ENCODE measurements around the gene KANK4.

The KANK4 gene

DNA sequence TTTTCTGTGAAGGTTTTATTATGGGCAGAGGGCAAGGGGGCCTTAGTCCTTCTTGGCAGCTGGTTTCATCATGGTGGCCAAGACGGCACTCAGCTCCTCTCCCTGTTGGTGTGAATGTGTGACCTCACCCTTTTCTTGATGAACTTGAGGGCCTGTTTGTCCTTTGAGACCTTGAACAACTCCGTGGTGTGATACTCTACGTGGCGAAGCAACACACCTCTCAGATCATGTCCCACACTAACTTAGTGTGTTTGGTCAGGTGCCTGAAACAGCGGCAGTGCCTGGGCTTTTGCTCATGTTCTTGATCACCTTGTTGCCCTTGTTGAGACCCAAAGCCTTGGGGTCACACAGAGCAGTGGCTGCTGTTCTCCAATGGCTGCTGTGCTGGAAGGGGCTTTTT lies 111.1 kb downstream of the KANK4 start:
- Mint-ChIP-seq H3K27me3 (ENCODE audit: low read depth, poor library complexity) (no peaks in the 10 kb centered on the region), H3K4me3 (no peak overlapping the region), H3K4me1 (no peaks in the 10 kb centered on the region), H3K27ac (no peak overlapping the region), H3K9me3 (peaks cover 61% of the 10 kb centered on the region), H3K36me3 (ENCODE audit: low read depth) (peaks cover 59% of the 10 kb centered on the region)
- TF ChIP-seq, protein P1, sequence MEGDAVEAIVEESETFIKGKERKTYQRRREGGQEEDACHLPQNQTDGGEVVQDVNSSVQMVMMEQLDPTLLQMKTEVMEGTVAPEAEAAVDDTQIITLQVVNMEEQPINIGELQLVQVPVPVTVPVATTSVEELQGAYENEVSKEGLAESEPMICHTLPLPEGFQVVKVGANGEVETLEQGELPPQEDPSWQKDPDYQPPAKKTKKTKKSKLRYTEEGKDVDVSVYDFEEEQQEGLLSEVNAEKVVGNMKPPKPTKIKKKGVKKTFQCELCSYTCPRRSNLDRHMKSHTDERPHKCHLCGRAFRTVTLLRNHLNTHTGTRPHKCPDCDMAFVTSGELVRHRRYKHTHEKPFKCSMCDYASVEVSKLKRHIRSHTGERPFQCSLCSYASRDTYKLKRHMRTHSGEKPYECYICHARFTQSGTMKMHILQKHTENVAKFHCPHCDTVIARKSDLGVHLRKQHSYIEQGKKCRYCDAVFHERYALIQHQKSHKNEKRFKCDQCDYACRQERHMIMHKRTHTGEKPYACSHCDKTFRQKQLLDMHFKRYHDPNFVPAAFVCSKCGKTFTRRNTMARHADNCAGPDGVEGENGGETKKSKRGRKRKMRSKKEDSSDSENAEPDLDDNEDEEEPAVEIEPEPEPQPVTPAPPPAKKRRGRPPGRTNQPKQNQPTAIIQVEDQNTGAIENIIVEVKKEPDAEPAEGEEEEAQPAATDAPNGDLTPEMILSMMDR (IDR thresholded peaks at IDR 0.05), result no peak
- DNase-seq, result no peak

DNA sequence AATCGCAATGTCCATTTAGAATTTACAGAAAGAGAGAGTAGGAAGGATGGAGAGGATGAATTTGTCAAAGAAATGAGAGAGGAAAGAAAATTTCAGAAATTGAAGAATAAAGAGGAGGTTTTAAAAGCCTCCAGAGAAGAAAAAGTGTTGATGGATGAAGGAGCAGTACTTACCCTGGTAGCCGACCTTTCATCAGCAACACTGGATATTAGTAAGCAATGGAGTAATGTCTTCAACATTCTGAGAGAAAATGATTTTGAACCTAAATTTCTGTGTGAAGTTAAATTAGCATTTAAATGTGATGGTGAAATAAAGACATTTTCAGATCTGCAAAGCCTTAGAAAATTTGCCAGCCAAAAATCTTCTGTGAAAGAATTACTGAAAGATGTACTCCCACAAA lies 112.0 kb downstream of the KANK4 start:
- no peaks in the 10 kb centered on the region for H3K27me3 Mint-ChIP-seq (ENCODE audit: low read depth, poor library complexity)
- no peak for DNase-seq
- TF ChIP-seq, protein P1 (IDR thresholded peaks at IDR 0.05), result no peak
- peaks cover 59% of the 10 kb centered on the region for H3K36me3 Mint-ChIP-seq (ENCODE audit: low read depth)
- no peak overlapping the region for H3K27ac Mint-ChIP-seq
- peaks cover 57% of the 10 kb centered on the region for H3K9me3 Mint-ChIP-seq
- no peak overlapping the region for H3K4me3 Mint-ChIP-seq
- H3K4me1 Mint-ChIP-seq, result no peaks in the 10 kb centered on the region

DNA sequence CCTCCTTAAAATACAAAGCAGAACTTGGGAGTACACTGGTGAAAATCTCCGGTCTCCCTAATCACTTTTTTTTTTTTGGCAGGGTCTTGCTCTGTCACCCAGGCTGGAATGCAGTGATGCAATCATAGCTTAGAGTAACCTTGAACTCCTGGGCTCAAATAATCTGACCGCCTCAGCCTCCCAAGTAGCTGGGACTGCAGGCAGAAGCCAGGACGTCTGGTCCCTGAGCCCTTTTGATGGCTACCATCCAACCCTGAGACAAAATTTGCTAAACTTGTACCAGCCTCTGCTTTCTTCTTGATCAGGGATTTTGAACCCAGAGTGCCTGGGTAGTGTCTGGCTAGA lies 120.5 kb downstream of the KANK4 start:
- peak overlapping the region; percentile 60 for H3K4me3 Mint-ChIP-seq
- H3K27me3 Mint-ChIP-seq (ENCODE audit: low read depth, poor library complexity), result peaks cover 56% of the 10 kb centered on the region
- H3K9me3 Mint-ChIP-seq, result peaks cover 15% of the 10 kb centered on the region
- H3K36me3 Mint-ChIP-seq (ENCODE audit: low read depth), result no peaks in the 10 kb centered on the region
- no peak overlapping the region for H3K27ac Mint-ChIP-seq
- TF ChIP-seq, protein P1 (IDR thresholded peaks at IDR 0.05), result no peak
- H3K4me1 Mint-ChIP-seq, result peaks cover 28% of the 10 kb centered on the region
- DNase-seq, result peak; percentile 8

DNA sequence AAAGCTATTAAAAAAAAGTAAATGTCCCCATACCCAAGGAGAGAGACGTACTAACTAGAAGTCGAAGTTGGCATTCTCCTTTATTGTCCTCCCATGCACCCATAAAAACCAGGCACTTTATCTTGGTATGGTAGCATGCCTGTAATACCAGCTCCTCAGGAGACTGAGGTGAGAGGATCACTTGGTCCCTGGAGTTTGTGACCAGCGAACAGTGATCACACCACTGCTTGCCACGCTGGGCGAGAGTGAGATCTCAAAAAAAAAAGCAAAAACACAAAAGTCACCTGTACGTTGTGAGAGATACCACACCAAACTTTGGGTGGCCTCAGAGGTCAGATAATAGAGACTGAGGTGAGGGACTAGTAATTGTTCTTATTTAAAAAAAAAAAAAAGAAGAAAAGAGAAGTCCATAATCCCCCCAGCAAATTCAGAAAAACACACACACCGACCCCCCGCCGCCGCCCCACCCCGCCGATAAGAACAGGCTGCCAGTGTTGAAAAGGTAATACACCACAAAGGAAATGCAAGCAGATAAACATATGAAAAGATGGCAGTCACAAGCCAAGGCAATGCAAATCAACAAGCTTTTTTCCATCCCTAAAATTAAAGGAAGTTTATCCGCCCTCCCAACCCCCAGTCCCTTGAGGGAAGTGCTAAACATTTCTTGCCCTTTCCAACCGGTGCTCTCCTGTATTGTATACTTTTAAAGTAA lies 121.0 kb downstream of the KANK4 start:
- DNase-seq, result no peak
- Mint-ChIP-seq H3K4me1 (peaks cover 28% of the 10 kb centered on the region), H3K27ac (no peak overlapping the region), H3K4me3 (peak overlapping the region; percentile 60), H3K36me3 (ENCODE audit: low read depth) (no peaks in the 10 kb centered on the region), H3K27me3 (ENCODE audit: low read depth, poor library complexity) (peaks cover 61% of the 10 kb centered on the region), H3K9me3 (peaks cover 19% of the 10 kb centered on the region)
- TF ChIP-seq, protein P1 (IDR thresholded peaks at IDR 0.05), result no peak

- no peak for DNase-seq
- peak overlapping the region; percentile 80 for H3K4me3 Mint-ChIP-seq
- H3K36me3 Mint-ChIP-seq (ENCODE audit: low read depth), result no peaks in the 10 kb centered on the region
- TF ChIP-seq, protein P1 (IDR thresholded peaks at IDR 0.05), result no peak
- peaks cover 65% of the 10 kb centered on the region for H3K27me3 Mint-ChIP-seq (ENCODE audit: low read depth, poor library complexity)
- peaks cover 33% of the 10 kb centered on the region for H3K4me1 Mint-ChIP-seq
- H3K27ac Mint-ChIP-seq, result no peak overlapping the region
- H3K9me3 Mint-ChIP-seq, result peaks cover 20% of the 10 kb centered on the region
Measured at GRCh38 chr1:62196086-62196690, 123.0 kb downstream of the KANK4 start.
